NOMO-1 treated with DMSO at 0.1 percent for 48 hours (cell line): ENCODE results near the gene C11orf42.
A peak's percentile ranks its signal among the peaks of the same experiment; 100 is the strongest.
"Not testable (repeated sequence)": the region's sequence is repeated elsewhere in the genome, so short reads cannot be mapped to it uniquely, and the experiment has no call there.

ENCODE experiments used
- DNase-seq: peaks from one replicate; lab custom pipeline; 2025; ENCODE audit not compliant: unreplicated experiment; lab: John Stamatoyannopoulos, UW

C11orf42 gene

GRCh38 chr11:6219359-6219758 is 14.0 kb downstream of the C11orf42 start:
- DNase-seq: no peak

GRCh38 chr11:6223854-6224253 is 18.5 kb downstream of the C11orf42 start:
- no peak for DNase-seq

- no peak for DNase-seq
Measured at GRCh38 chr11:6224421-6224820, 19.1 kb downstream of the C11orf42 start.

- DNase-seq: no peak
Measured at GRCh38 chr11:6225024-6225423, 19.7 kb downstream of the C11orf42 start.

DNA sequence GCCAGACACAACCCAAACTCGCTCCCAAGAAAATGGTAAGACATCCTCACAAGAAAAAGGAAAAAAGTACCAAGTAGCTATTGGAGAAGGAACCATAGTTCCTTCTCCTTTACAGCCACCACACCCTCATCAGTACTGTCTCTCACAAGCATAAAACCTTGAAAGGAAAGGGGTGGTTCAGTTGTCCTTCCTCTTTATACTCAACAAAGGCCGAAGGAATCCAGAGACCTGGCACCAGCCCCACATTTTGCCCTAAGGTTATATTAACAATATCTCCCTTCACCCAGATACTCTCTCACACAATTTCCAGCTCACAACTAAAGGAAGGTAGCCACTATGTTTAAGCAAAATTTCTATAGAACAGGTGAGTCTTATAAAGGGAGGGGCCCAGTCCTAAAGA is 20.5 kb downstream of the C11orf42 start:
- DNase-seq: peak; percentile 77

DNA sequence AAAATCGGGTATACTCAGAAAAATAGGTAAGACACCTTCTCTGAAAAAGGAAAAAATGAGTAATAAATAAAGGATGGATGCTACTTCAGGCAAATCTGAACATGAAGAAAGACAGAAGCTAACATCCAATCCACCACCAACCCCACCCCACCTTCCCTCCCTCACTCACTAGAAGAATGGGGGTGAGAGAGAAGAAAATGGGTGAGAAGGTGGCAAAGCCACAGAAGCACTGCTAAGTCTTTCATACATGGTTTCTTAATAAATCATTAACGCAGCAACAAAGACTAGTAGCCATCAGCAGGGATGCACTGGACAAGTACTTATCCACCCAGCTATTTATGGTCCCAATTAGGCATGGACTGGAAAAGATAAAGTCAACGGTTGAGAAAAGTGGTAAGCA is 23.2 kb downstream of the C11orf42 start:
- DNase-seq: no peak

GRCh38 chr11:6229911-6230310 is 24.6 kb downstream of the C11orf42 start:
- peak; percentile 57 for DNase-seq

- no peak for DNase-seq
Measured at GRCh38 chr11:6232899-6233298, 27.5 kb downstream of the C11orf42 start.

- no peak for DNase-seq
Measured at GRCh38 chr11:6233984-6234386, 28.6 kb downstream of the C11orf42 start.

GRCh38 chr11:6234387-6235107 is 29.2 kb downstream of the C11orf42 start, which contains the start of gene FHIP1B:
Gene FHIP1B (minus strand): TSS chr11:6234636. CDS start chr11:6224516, 10,120 bp downstream.
- DNase-seq: peak; percentile 100

DNA sequence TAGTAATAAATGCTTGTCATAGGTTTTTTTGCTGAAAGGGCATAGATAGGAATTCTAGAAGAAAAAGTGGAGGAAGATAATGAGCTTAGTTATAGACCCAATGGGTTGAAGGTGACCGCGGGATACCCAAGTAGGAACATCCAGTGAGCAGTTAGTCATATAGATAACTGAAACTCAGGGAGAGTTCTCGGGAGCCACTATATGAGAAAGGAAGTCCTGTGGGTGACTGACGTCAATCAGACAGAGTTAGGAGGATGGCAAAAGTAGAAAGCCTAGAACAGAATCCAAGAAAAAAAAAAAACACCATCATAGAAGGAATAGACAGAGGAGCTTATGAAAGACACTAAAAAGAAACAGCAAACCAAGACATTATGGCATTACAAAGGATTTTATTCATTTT is 31.9 kb downstream of the C11orf42 start:
- DNase-seq: no peak

- no peak for DNase-seq
Measured at GRCh38 chr11:6237761-6238302, 32.5 kb downstream of the C11orf42 start.

DNA sequence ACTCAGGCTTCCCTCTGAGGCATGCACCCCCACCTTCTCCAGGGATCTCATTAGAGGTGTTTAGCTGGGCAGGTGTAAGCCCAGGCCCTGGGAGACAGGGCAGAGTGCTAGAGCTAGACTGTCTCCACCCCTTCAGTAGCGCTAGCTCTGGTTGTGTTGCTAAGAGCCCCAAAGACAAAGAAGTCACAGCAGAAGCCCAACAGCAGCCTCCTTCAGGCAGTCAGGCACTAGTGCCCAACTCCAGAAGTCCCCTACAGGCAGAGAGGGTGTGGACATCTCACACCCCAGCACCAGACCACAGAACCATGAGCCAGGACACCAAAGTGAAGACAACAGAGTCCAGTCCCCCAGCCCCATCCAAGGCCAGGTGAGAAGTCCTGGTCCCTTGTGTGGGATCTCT is 33.5 kb downstream of the C11orf42 start, which contains the start of gene CNGA4:
CNGA4 (plus strand) TSS at position 188 of the 400 bp plus-strand sequence; CDS start at position 306, 118 bp downstream.
- no peak for DNase-seq

DNA sequence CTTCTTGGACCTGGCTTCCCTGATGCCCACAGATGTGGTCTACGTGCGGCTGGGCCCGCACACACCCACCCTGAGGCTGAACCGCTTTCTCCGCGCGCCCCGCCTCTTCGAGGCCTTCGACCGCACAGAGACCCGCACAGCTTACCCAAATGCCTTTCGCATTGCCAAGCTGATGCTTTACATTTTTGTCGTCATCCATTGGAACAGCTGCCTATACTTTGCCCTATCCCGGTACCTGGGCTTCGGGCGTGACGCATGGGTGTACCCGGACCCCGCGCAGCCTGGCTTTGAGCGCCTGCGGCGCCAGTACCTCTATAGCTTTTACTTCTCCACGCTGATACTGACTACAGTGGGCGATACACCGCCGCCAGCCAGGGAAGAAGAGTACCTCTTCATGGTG is 34.8 kb downstream of the C11orf42 start:
- no peak for DNase-seq

GRCh38 chr11:6240781-6241180 is 35.4 kb downstream of the C11orf42 start:
- peak; percentile 25 for DNase-seq

DNA sequence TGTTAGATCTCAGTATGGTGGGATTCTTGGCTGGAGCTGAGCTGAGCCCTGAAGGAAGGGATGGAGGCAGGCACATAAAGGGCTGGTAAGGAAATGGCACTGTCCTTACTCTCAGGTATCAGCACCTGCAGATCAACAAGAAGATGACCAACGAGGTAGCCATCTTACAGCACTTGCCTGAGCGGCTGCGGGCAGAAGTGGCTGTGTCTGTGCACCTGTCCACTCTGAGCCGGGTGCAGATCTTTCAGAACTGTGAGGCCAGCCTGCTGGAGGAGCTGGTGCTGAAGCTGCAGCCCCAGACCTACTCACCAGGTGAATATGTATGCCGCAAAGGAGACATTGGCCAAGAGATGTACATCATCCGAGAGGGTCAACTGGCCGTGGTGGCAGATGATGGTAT is 36.0 kb downstream of the C11orf42 start:
- no peak for DNase-seq

- DNase-seq: no peak
Measured at GRCh38 chr11:6245536-6245935, 40.2 kb downstream of the C11orf42 start.

DNA sequence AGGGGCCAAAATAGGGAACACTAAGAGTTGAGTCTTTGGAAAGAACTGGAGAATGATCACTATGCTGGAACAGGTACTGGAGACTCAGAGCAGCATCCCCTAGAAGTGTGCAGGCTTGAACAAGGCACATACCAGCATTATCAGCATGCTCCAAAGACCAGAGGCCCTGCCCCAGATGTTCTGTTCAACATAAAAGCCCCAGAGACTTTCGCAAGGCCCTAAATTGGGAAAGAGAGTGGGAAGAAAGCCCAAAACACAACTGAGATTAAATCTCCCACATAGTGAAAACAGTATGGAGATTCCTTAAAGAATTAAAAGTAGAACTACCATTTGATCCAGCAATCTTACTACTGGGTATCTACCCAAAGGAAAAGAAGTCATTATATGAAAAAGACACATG is 42.9 kb downstream of the C11orf42 start:
- no peak for DNase-seq

- DNase-seq: not testable (repeated sequence)
Measured at GRCh38 chr11:6248897-6249296, 43.5 kb downstream of the C11orf42 start.

- no peak for DNase-seq
Measured at GRCh38 chr11:6249770-6250555, 44.6 kb downstream of the C11orf42 start.

- peak; percentile 29 for DNase-seq
Measured at GRCh38 chr11:6251120-6251733, 45.9 kb downstream of the C11orf42 start.
